Peyer's patch (tissue), 4 donors: ENCODE measurements around the gene CDH12.

Source experiments
- CTCF ChIP-seq, 6 experiments: fragments of 450-650 bp in 4 of 6; fragments of 200-600 bp in 2 of 6; sonication (generic) in 1 of 6; IDR thresholded peaks; one replicate each; pipeline ENCODE4 v1.5.1; 2017 to 2019; ENCODE audit warnings: antibody characterized with exemption in 6 of 6, mild to moderate bottlenecking in 3 of 6, moderate library complexity in 1 of 6
- POLR2A ChIP-seq, 2 donors: fragments of 450-650 bp; IDR thresholded peaks; one replicate each; pipeline ENCODE4 v1.5.1; 2017; ENCODE audit warnings: antibody characterized with exemption in 2 of 2, mild to moderate bottlenecking in 2 of 2, moderate library complexity in 2 of 2

GRCh38 chr5:21806271-21806670, 1046.9 kb downstream of the CDH12 start:
- TF ChIP-seq CTCF (IDR thresholded peaks at IDR 0.05) (no peak), POLR2A (IDR thresholded peaks at IDR 0.05) (no peak)
